ENCODE results near the gene ARSG.

- no peak for TF ChIP-seq CTCF (IDR thresholded peaks at IDR 0.05)
- no peak for TF ChIP-seq POLR2AphosphoS5 (IDR thresholded peaks at IDR 0.05)
- TF ChIP-seq EP300 (IDR thresholded peaks at IDR 0.05), result no peak
- no peak for TF ChIP-seq POLR2A (IDR thresholded peaks at IDR 0.05)
Observed at GRCh38 chr17:68294196-68294555, 2.9 kb downstream of the ARSG start.

Measured in gastroesophageal sphincter (tissue), 3 donors.